ENCODE data around the gene SART1.
"Not testable (repeated sequence)": the region's sequence is repeated elsewhere in the genome, so short reads cannot be mapped to it uniquely, and the experiment has no call there.

SART1 gene

DNA sequence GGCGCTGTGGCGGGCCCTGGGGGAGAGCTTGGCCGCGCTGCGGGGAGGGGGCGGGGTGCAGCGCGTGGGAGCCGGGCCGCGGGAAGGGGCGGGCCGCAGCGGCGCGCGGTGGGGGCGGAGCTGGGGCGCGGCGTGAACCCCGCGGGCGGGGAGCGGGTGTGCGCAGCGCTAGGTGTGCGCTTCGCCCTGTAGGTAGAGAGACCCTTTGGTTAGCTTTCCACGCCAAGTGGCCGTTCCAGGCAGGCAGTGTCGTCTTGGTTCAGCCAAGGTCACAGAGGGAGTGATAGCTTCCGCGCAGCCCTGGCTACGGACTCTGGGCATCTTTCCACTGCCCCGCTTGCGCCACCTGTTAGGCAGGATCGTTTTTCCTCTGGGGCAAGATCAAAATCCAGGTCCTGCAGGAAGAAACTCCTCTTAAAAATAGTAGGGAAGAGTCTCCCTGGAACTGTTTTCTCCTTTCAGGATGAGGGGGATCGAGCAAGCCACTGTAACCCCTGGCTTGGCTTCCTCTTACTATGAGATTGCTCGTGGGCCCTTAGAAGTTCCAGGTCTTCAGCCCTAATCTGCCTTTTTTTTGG lies 41.2 kb downstream of the SART1 start:
- no peak for DNase-seq

- DNase-seq, result no peak
Observed at GRCh38 chr11:66003291-66003690, 41.8 kb downstream of the SART1 start.

DNA sequence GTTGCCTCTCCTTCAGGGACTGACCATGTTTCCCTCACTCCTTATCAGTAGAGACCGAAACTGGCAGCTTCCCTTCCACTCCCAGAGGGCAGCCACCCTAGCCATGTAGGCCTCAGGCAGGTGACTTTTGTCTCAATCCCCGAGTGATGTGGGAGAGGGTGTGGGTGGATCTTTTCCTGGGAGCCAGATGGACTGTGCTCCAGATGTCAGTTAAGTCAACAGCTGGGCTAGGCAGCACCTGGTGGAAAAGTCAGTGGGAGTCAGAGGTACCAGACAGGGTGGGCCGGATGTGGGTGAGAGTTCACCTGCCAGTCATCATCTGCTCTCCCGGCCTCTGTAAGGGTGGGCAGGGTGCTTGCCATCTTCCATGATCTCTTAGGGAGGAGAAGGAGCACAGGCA lies 42.7 kb downstream of the SART1 start:
- DNase-seq, result no peak

GRCh38 chr11:66006134-66006890 lies 44.8 kb downstream of the SART1 start:
- no peak for DNase-seq

GRCh38 chr11:66006891-66007176 lies 45.3 kb downstream of the SART1 start:
- DNase-seq, result no peak

DNA sequence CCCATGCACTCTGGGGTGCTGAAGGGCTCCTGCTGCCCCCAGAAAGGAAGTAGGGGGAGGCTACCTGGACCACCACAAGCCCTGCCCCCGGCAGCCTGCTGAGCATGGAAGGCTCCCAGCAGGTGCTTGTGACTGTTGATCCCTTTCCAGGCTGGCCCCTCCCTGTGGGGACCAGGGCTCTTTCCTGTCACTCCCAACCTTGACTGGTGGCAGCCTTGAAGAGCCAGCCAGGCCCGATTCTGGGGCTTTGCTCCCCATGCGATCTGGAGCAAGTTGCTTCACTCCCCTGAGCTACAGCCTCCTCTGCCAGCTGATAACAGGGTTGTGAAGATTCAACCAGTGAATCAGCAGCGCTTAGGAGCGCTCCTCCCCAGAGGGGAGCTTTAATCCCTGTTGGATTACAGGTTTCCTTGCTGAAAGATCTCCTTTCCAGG lies 45.7 kb downstream of the SART1 start:
- no peak for DNase-seq

DNA sequence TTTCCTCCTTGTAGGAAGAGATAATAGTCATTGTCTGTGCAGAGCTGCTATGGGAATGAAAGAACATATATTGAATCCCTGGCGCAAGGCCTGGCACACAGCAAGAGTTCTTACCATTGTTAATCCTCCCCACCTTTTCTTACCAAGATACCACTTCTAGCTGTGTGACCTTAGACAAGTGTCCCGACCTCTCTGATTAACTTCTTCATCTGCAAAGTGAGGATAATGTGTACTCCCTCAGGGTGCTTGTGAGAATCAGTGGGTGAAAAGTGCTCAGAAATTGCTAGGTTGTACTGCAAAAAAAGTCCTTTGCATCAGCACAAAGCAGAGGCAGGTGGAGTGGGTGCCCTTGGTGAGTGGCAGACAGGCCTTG lies 46.5 kb downstream of the SART1 start:
- DNase-seq, result no peak

DNA sequence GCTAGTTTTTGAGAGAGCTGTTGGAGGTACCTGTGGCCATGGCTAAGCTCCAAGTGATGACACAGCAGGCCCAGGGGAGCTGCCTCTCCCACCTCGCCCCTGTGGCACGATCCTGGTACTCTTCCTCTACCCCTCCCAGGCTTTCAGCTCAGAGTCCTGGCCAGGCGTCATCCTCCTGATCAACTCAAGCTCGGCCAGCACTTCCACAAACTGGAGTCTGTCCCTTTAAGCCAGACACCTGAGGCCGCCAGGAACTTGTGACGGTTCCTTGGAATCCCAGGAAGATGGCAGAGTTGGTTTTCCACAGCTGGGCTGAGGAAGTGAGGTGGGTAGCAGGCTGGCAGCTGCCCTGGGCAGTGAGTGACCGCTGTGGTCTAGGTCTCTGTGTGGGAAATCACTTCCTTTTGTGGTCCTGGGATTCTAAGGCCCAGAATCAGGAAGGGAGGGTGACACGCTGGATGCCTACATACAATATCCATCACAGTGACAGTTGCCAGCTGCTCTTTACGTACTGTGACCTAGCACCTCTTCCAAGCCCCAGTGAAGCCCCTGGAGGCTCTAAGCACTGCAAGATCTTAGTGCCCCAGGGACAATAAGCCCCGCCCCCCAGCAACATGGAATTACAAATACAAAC lies 47.1 kb downstream of the SART1 start:
- no peak for DNase-seq

DNA sequence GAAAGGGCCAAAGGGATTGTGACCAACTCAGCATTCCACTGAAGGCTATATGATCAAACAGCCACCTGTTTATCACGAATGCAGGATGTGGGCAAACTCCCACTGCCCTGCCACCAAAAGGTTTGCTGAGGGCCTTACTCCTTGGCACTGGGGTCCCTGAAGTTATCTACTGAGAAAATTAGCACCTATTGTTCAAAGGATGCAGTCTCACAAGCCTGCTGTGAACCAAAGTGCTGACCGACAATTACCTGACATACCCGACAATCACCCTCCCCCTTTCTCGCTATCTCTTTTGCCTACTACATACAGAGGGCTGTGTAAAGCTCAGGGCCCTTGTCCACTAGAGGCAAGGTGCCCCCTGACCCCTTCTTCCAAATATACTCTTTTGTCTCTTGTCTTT lies 48.5 kb downstream of the SART1 start:
- DNase-seq, result not testable (repeated sequence)

GRCh38 chr11:66011239-66011784 lies 49.8 kb downstream of the SART1 start:
- DNase-seq, result peak; percentile 60

- DNase-seq, result no peak
Observed at GRCh38 chr11:66011785-66012303, 50.3 kb downstream of the SART1 start, which contains the start of gene CST6. TSS of gene CST6 (plus strand) at chr11:66012008. CDS start at chr11:66012045, 37 bp downstream.

GRCh38 chr11:66012371-66012945 lies 50.9 kb downstream of the SART1 start:
- no peak for DNase-seq

DNA sequence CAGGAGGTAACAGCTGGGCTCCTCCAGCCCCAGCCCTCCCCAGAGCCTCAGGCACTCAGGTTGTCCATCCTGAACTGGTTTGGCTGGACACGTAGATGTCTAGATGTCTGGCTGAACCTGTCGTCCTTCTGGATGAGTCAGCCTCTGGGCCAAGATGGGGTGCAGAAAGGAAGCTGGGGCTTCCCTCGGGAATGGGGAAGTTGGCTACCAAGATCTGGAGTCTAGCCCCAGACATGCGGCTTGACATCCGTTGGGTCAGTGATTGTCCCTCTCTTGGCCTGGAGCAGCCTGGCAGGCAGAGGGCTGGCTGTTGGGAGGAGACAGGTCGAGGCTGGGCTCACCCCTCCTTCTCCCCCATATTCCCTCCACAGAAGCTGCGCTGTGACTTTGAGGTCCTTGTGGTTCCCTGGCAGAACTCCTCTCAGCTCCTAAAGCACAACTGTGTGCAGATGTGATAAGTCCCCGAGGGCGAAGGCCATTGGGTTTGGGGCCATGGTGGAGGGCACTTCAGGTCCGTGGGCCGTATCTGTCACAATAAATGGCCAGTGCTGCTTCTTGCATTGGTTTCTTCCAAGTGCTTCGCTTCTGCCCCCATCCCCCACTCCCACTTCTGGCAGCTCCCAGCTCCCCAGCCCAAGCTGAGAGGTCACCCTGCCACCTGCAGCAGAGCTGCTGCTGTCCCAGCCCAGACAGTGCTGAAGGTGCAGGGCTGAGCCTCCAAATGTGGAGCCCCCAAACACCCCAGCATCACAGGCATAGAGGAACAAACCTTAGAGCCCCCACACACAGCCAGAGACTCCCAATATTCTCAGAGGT lies 51.6 kb downstream of the SART1 start:
- DNase-seq, result no peak

GRCh38 chr11:66013762-66014100 lies 52.2 kb downstream of the SART1 start:
- no peak for DNase-seq

DNA sequence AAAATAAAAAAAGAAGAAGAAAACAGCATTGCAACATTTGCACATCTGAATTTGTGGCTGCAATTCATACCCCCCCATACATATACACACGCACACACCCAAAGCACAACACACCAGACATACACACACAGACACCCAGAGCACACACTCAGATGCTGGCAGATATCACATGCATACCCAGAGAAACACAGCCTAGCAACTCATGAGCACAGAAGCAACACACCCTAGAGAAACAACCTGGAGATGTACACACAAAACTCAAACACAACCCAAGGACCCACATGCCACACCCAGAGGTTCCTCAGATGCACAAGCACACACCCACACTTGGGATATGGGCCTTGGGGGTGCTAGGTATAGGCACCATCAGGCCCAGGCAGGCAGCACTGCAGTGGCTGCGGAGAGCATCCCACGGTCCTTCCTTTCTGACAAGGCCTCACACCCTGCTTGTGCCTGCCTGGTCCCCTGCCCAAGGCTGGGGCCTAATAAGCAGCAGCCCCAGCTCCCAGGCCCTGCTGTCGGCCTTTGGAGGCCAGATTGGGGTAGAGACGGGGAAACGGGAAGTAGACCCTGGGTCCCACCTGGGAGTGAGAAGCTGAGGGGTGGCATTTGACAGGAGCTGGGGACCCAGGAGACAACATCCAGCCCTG lies 53.4 kb downstream of the SART1 start:
- no peak for DNase-seq

DNA sequence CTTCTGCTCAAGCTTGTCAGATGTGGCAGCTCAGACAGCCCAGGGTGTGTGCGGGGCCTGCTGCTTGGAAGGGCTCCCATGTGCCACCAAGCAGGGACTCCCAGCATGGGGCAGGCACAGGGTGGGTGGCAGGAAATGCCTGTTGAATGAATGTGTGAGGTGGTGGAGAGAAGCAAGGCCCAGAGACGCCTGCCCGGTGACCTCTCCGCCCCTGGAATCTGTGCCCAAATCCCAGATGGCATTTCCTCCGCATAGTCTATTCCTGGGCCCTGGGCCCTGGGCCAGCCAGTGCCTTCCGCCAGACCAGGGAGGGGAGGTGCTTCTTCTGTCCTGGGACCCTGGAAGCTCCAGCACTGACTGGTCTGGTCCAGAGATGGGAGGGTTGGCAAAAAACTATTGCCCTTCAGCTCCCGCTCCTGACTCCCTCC lies 53.9 kb downstream of the SART1 start:
- no peak for DNase-seq

GRCh38 chr11:66015936-66016792 lies 54.6 kb downstream of the SART1 start:
- no peak for DNase-seq

GRCh38 chr11:66016793-66017177 lies 55.3 kb downstream of the SART1 start:
- DNase-seq, result no peak

GRCh38 chr11:66017321-66017720 lies 55.8 kb downstream of the SART1 start:
- no peak for DNase-seq

DNA sequence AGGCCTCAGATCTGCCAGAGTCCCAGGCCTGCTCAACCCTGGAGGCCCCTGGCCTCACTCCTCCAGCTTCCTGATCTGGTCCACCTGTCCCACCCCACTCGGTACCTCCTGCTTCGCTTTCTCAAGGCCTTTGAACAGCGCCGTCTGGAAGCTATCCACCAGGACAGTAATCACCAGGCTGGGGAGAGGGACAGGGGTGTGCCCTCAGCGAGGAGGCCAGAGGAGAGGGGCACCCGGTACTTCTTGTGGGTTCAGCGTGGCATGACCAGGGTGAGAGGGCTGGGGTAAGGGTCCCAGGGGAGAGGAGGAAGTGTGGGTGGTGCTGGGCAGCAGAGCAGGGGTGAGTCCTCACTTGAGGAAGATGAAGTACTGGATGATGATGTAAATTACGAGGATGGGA lies 58.7 kb downstream of the SART1 start:
- no peak for DNase-seq

Data from DMS79 (cell line).